SH-SY5Y (cell line): Measurements from ENCODE around the gene RBFOX2.

ENCODE experiments used
- GATA2 ChIP-seq: IDR thresholded peaks from 2 replicates; pipeline ENCODE4 v1.6.1; 2011; ENCODE audit warnings: mild to moderate bottlenecking, low read depth, low read length
- GATA3 ChIP-seq: IDR thresholded peaks from 2 replicates; pipeline ENCODE4 v1.6.1; 2011; ENCODE audit warnings: low read depth, mild to moderate bottlenecking, low read length, moderate library complexity

- TF ChIP-seq GATA2 = no peak
- no peak for TF ChIP-seq GATA3
These were observed 293.1 kb downstream of the RBFOX2 start for GRCh38 chr22:35735542-35735941.
